Activated B cell treated with CpG ODN at 0.5 μM for 24 hours (primary cell): ENCODE data around the gene ONECUT2. TPM values are rescaled to one million over a fixed set of nuclear protein-coding genes. Genes with fewer than 3 reads are reported as not detected.

Experiments used
- ATAC-seq: fragments of 200-7000 bp; cut with Tn5 transposase; one replicate; pipeline ENCODE4 v1.10.0; 2021; ENCODE audit warnings: low read depth, mild to moderate bottlenecking, moderate library complexity
- CTCF ChIA-PET: fragments of 350-600 bp; sonication (Branson Sonifier 250); formaldehyde crosslinking; loops from one replicate; lab custom pipeline; 2021; ENCODE audit warnings: antibody characterized with exemption; lab: Charles Lee
- POLR2A ChIA-PET: fragments of 350-600 bp; sonication (Branson Sonifier 250); formaldehyde crosslinking; loops from one replicate; lab custom pipeline; 2021; ENCODE audit warnings: antibody characterized with exemption; lab: Charles Lee
- DNase-seq: peaks from one replicate; pipeline ENCODE4 v3.0.0; 2022
- H3K27ac Mint-ChIP-seq: one replicate; pipeline ENCODE4 v1.8.0; 2020; ENCODE audit warnings: mixed read lengths
- H3K27me3 Mint-ChIP-seq: one replicate; pipeline ENCODE4 v1.8.0; 2021; ENCODE audit warnings: mixed read lengths
- H3K36me3 Mint-ChIP-seq: one replicate; pipeline ENCODE4 v1.8.0; 2021; ENCODE audit warnings: low read depth, mixed read lengths
- H3K4me1 Mint-ChIP-seq: one replicate; pipeline ENCODE4 v1.8.0; 2021; ENCODE audit warnings: mixed read lengths
- H3K4me3 Mint-ChIP-seq: one replicate; pipeline ENCODE4 v1.8.0; 2020; ENCODE audit warnings: mild to moderate bottlenecking, mixed read lengths
- H3K9me3 Mint-ChIP-seq: one replicate; pipeline ENCODE4 v1.8.0; 2020; ENCODE audit warnings: mixed read lengths
- CTCF ChIP-seq: fragments of 200-600 bp; IDR thresholded peaks from one replicate; pipeline ENCODE4 v1.8.0; 2022; ENCODE audit warnings: antibody characterized with exemption, mild to moderate bottlenecking
- intact Hi-C: fragments of 100-400 bp; cut with micrococcal nuclease; formaldehyde crosslinking; loops from one replicate; pipeline ENCODE4 v1.15.1; 2024
- total RNA-seq: library from RNA; stranded (reverse); gene quantifications from 2 replicates; pipeline ENCODE4 v1.2.3, GENCODE V29; 2022

ONECUT2 gene
- total RNA-seq, 1 donor from 2014 or later: not detected

GRCh38 chr18:57438743-57439608 lies 3.8 kb downstream of the ONECUT2 start:
- ATAC-seq (no peak), DNase-seq (no peak)
- CTCF ChIA-PET: no interaction called here
- peaks cover 47% of the 10 kb centered on the region for H3K4me1 Mint-ChIP-seq
- H3K4me3 Mint-ChIP-seq: no peak overlapping the region
- peaks cover 2% of the 10 kb centered on the region for H3K9me3 Mint-ChIP-seq
- intact Hi-C loops: loop anchor here (5.0 kb wide), 1 partner anchor 802 kb away; the partner anchor contains the start of gene TXNL1
- H3K27me3 Mint-ChIP-seq: peaks cover 75% of the 10 kb centered on the region
- H3K36me3 Mint-ChIP-seq: no peaks in the 10 kb centered on the region
- POLR2A ChIA-PET: no interaction called here
- TF ChIP-seq CTCF: no peak
- H3K27ac Mint-ChIP-seq: peak overlapping the region; percentile 16

- DNase-seq (no peak), ATAC-seq (no peak)
- Mint-ChIP-seq H3K36me3 (no peaks in the 10 kb centered on the region), H3K4me3 (no peak overlapping the region), H3K27ac (no peak overlapping the region), H3K27me3 (peaks cover 74% of the 10 kb centered on the region), H3K4me1 (peaks cover 43% of the 10 kb centered on the region), H3K9me3 (peaks cover 2% of the 10 kb centered on the region)
- intact Hi-C loops: loop anchor here (5.0 kb wide), 1 partner anchor 802 kb away; the partner anchor contains the start of gene TXNL1
- POLR2A ChIA-PET: no interaction called here
- CTCF ChIA-PET: no interaction called here
- TF ChIP-seq CTCF: no peak
Observed at GRCh38 chr18:57439609-57439968, 4.4 kb downstream of the ONECUT2 start.

GRCh38 chr18:57439985-57440330 lies 4.8 kb downstream of the ONECUT2 start:
- intact Hi-C loops: loop anchor here (2.0 to 5.0 kb wide), 2 partner anchors 13 to 803 kb away; partner anchors contain the start of gene TXNL1
- no peak overlapping the region for H3K27ac Mint-ChIP-seq
- peaks cover 2% of the 10 kb centered on the region for H3K9me3 Mint-ChIP-seq
- peaks cover 74% of the 10 kb centered on the region for H3K27me3 Mint-ChIP-seq
- DNase-seq (no peak), ATAC-seq (no peak)
- ChIA-PET CTCF (no interaction called here), POLR2A (no interaction called here)
- H3K4me1 Mint-ChIP-seq: peaks cover 40% of the 10 kb centered on the region
- no peaks in the 10 kb centered on the region for H3K36me3 Mint-ChIP-seq
- no peak overlapping the region for H3K4me3 Mint-ChIP-seq
- no peak for TF ChIP-seq CTCF

- no peak for DNase-seq
Observed at GRCh38 chr18:57440331-57441070, 5.3 kb downstream of the ONECUT2 start.

More at GRCh38 chr18:57440331-57441070, 5.3 kb downstream of the ONECUT2 start:
- H3K27ac Mint-ChIP-seq: no peak overlapping the region
- no peak for TF ChIP-seq CTCF
- peaks cover 77% of the 10 kb centered on the region for H3K27me3 Mint-ChIP-seq
- H3K36me3 Mint-ChIP-seq: no peaks in the 10 kb centered on the region
- no peak overlapping the region for H3K4me3 Mint-ChIP-seq
- intact Hi-C loops: loop anchor here (2.0 kb wide), 1 partner anchor 14 kb away; no protein-coding TSS in a partner anchor
- H3K4me1 Mint-ChIP-seq: peaks cover 40% of the 10 kb centered on the region
- H3K9me3 Mint-ChIP-seq: peaks cover 2% of the 10 kb centered on the region
- ChIA-PET CTCF (no interaction called here), POLR2A (no interaction called here)
- no peak for ATAC-seq
